ENCODE results near the gene SLC52A1. TPM values are rescaled to one million over a fixed set of nuclear protein-coding genes. Genes with fewer than 3 reads are reported as not detected.

Gene SLC52A1
- total RNA-seq, 1 donor: 0.43 TPM

DNA sequence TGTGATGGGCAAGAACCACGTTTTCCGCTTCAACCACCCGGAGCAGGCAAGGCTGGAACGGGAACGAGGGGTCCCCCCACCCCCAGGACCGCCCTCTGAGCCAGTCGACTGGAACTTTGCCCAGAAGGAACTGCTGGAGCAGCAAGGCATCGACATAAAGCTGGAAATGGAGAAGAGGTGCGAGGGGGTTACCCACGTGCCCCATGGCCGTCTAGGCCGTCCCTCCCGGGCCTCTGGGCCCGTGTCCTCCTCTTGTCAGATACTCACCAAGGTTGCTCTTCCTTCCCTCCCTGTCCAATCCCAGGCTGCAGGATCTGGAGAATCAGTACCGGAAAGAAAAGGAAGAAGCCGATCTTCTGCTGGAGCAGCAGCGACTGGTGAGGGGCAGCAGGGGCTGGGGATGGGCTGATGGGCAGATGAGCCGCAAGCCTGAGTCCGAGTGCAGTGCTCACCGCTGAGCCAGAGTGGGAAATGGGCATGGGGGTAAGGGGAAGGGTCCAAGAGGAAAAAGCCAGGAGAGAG is 14.7 kb downstream of the SLC52A1 start:
- H3K4me3 ChIP-seq (ENCODE audit: low read depth, low read length): no peak overlapping the region
- DNase-seq (ENCODE audit: low read depth): no peak
- TF ChIP-seq, protein P1, sequence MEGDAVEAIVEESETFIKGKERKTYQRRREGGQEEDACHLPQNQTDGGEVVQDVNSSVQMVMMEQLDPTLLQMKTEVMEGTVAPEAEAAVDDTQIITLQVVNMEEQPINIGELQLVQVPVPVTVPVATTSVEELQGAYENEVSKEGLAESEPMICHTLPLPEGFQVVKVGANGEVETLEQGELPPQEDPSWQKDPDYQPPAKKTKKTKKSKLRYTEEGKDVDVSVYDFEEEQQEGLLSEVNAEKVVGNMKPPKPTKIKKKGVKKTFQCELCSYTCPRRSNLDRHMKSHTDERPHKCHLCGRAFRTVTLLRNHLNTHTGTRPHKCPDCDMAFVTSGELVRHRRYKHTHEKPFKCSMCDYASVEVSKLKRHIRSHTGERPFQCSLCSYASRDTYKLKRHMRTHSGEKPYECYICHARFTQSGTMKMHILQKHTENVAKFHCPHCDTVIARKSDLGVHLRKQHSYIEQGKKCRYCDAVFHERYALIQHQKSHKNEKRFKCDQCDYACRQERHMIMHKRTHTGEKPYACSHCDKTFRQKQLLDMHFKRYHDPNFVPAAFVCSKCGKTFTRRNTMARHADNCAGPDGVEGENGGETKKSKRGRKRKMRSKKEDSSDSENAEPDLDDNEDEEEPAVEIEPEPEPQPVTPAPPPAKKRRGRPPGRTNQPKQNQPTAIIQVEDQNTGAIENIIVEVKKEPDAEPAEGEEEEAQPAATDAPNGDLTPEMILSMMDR (IDR thresholded peaks at IDR 0.05; ENCODE audit: insufficient read depth, low read depth, low read length): no peak

DNA sequence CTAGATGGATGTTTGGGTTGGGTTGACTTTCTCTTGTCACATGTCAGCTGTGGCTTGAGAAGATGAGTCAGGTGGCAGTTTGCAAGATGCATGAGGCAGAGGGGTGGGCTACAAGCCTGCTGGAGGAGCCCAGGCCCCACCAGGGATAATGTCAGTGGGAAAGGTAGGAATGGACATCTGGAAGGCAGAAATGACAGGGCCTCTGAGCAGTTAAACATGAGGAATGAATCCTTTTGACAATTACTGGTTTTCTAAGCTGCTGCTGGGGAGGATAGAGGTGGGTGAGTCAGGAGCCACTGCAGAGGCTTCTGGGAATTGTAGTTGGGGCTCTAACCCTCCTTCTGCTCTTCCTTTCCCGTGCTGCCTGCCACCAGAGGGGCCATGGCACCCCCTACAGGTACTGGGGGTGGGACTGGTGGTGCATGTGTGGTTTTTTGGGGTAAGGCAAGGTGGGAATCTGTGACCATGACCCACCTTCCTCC is 15.7 kb downstream of the SLC52A1 start:
- H3K4me3 ChIP-seq (ENCODE audit: low read depth, low read length): no peak overlapping the region
- TF ChIP-seq, protein P1 (IDR thresholded peaks at IDR 0.05; ENCODE audit: insufficient read depth, low read depth, low read length): peak; percentile 17
- DNase-seq (ENCODE audit: low read depth): no peak

DNA sequence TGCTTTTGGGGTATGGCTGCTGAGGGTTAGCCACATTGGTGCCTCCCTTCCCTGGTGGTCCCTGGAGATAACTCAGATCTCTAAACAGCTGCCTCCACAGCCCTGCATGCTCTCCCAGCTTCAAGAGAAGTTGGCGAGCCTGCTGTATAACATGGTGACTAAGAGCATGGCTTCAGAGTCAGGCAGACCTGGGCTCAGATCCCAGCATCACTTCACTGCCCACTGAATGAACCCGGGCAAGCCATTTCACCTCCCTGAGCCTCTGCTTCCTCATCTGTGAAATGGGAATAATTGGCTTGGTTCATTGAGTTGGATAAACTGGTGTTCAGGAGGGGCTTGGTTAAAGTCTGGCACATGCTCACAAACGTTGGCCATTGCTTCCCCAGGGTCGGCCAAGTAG is 20.9 kb downstream of the SLC52A1 start:
- TF ChIP-seq, protein P1 (IDR thresholded peaks at IDR 0.05; ENCODE audit: insufficient read depth, low read depth, low read length): no peak
- no peak for DNase-seq (ENCODE audit: low read depth)
- no peak overlapping the region for H3K4me3 ChIP-seq (ENCODE audit: low read depth, low read length)

DNA sequence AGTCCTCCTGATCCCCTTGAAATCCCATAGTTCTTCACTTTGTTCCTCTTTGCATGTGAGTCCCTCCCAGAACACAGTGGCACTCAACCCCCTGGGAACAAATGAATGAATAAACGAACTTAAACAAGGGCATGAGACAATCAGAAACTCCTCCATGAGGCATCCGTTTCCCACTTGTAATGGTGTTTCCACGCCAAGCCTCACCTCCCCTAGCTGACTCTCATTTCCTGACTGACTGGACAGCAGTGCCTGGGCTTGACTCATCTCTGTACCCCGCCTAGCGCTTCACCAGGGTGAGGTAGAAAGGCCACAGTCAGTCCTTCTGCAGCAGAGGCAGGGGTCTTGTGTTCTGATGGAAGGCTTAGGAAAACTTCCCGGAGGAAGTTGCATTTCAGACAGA is 23.3 kb downstream of the SLC52A1 start:
- no peak overlapping the region for H3K4me3 ChIP-seq (ENCODE audit: low read depth, low read length)
- TF ChIP-seq, protein P1 (IDR thresholded peaks at IDR 0.05; ENCODE audit: insufficient read depth, low read depth, low read length): no peak
- DNase-seq (ENCODE audit: low read depth): no peak

DNA sequence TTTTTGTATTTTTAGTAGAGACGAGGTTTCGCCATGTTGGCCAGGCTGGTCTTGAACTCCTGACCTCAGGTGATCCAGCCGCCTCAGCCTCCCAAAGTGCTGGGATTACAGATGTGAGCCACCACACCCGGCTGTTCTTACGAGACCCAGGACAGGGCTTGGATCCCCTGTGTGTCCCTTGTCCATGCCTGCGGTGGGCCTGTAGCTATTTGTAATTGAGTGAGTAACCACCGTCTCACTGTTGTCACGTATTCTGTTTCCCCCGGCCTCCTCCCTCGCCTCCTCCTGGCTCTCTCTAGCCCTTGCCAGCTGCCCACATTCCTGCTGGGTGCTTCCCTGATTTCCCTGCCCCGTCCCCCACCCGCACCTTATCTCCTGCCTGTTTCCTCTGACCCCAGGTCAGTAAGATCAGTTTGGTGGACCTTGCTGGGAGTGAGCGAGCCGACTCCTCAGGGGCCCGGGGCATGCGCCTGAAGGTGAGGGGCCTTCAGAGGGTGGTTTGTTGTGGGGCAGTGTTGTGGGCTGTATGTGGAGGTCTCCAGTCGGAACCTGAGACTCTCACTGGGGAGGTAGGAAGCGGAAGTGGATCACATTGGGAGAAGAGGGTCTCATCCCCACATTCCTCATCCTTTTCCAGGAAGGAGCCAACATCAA is 31.9 kb downstream of the SLC52A1 start:
- DNase-seq (ENCODE audit: low read depth): no peak
- no peak overlapping the region for H3K4me3 ChIP-seq (ENCODE audit: low read depth, low read length)
- TF ChIP-seq, protein P1 (IDR thresholded peaks at IDR 0.05; ENCODE audit: insufficient read depth, low read depth, low read length): no peak

DNA sequence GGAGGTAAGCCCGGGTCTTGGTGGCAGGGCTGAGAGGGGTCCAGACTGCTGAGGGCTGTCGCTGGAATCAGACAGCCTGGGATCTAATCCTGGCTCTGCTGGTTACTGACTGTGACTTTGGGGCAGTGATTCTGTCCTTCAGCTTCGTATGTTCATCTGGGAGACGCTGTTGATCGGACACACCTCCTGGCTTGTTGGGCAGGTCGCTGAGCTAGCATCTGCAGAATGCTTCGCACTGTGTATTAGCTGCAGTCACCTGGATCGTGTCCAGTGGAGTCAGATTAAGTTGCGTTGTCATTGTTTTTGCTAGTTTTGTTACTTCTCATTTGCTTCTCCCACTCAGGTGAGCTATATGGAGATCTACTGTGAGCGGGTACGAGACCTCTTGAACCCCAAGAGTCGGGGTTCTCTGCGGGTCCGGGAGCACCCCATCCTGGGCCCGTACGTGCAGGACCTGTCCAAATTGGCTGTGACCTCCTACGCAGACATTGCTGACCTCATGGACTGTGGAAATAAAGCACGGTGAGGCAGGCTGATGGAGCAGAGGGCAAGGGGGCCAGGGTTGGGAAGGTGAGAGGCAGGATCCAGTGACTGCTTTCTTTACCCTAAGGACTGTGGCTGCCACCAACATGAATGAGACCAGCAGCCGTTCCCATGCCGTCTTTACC is 33.0 kb downstream of the SLC52A1 start:
- H3K4me3 ChIP-seq (ENCODE audit: low read depth, low read length): no peak overlapping the region
- DNase-seq (ENCODE audit: low read depth): no peak
- TF ChIP-seq, protein P1 (IDR thresholded peaks at IDR 0.05; ENCODE audit: insufficient read depth, low read depth, low read length): no peak
